ENCODE data around the gene PLEKHG2.

Gene PLEKHG2

GRCh38 chr19:39381910-39382611 is 30.4 kb upstream of the PLEKHG2 start:
- TF ChIP-seq CTCF (IDR thresholded peaks at IDR 0.05), result no peak

- no peak for TF ChIP-seq CTCF (IDR thresholded peaks at IDR 0.05)
These were observed 29.3 kb upstream of the PLEKHG2 start for GRCh38 chr19:39382991-39383828.

GRCh38 chr19:39384839-39385568 is 27.5 kb upstream of the PLEKHG2 start:
- TF ChIP-seq CTCF (IDR thresholded peaks at IDR 0.05), result no peak

- no peak for TF ChIP-seq CTCF (IDR thresholded peaks at IDR 0.05)
These were observed 26.6 kb upstream of the PLEKHG2 start for GRCh38 chr19:39385629-39386411.

GRCh38 chr19:39386557-39386956 is 25.9 kb upstream of the PLEKHG2 start:
- TF ChIP-seq CTCF (IDR thresholded peaks at IDR 0.05), result no peak

- TF ChIP-seq CTCF (IDR thresholded peaks at IDR 0.05), result no peak
These were observed 23.8 kb upstream of the PLEKHG2 start for GRCh38 chr19:39388657-39389056.
